OCI-M2 (cell line): ENCODE measurements around the gene CDH22.

Experiments
- DNase-seq: peaks from one replicate; lab custom pipeline; 2025; ENCODE audit not compliant: unreplicated experiment; lab: John Stamatoyannopoulos, UW

CDH22 gene

DNA sequence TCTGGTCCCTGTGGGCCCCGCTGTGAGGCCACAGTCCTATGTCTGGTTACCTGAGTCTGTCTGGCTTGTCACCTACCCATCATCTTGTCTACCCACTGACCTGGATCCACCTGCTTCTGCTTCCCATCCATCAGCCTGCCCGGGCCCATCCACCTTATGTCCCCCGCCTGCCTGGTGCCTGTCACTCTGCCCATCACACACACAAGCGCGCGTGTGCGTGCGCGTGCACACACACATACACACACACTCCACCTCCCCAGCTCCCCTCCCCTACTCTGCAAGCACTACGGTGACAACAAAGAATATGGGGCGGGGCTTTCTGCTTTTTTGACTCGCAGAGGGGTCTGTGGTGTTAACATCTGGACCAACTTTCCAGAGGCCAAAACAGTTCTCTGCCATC lies 8.0 kb downstream of the CDH22 start:
- no peak for DNase-seq

GRCh38 chr20:46299078-46299477 lies 9.2 kb downstream of the CDH22 start:
- DNase-seq, result no peak

- DNase-seq, result no peak
These were observed 9.9 kb downstream of the CDH22 start for GRCh38 chr20:46298374-46298773.

- no peak for DNase-seq
These were observed 11.6 kb downstream of the CDH22 start for GRCh38 chr20:46296526-46297250.

- no peak for DNase-seq
These were observed 15.2 kb downstream of the CDH22 start for GRCh38 chr20:46293084-46293483.

DNA sequence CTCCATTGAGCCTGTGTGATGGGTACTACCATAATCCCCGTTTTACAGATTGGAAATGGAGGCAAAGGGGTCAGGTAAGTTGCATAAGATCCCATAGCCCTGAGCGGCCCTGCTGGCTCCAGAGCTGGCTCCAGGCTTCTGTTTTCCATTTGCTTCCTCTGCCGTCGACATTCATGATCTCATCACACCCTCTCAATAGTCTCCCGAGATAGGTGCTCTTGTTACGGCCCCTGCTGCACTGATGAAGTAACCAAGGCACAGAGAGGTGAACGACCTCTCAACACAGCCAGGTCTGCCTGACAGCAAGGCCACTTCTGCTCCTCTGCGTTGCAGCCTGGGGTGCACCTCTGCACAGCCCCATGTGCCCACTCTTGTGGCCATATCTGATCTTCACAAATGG lies 16.9 kb downstream of the CDH22 start:
- no peak for DNase-seq

- no peak for DNase-seq
These were observed 18.9 kb downstream of the CDH22 start for GRCh38 chr20:46289432-46289831.

DNA sequence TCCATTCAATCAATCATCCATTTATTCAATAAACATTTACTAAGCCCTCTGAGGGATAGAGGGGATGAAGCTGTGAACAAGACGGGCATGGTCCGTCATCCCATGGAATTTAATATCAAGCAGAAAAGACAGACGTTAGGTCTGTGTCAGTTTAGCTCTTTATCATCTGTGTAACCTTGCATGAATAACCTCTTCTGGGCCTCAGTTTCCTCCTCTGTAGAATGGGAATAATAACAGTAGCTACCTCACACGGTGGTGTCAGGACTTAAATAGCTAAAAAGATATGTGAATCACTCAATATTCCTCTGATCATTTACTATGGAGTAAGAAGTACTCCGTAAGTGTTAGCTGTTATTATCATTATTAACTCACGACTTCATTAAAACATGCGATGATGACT lies 21.3 kb downstream of the CDH22 start:
- no peak for DNase-seq

GRCh38 chr20:46286382-46286781 lies 21.9 kb downstream of the CDH22 start:
- no peak for DNase-seq

GRCh38 chr20:46285740-46286139 lies 22.6 kb downstream of the CDH22 start:
- no peak for DNase-seq

GRCh38 chr20:46285072-46285471 lies 23.2 kb downstream of the CDH22 start:
- DNase-seq, result no peak

DNA sequence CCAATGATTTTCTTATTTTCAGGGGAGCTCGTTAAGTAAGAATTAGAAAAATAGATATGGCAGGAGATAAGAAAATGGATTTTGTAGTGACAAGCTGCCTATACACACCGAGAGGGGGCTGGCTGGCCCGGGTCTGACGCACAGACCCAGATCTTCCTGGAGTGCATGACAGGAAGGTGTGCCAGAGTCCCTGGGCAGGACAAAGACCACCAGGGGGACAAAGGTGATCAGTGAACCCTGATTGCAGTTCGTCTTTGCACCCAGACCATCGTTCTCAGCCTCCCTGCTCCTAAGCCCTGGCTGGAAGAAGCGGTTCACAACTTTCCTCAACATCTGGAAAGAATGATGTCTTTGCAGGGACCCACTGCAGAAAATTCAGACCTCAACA lies 24.3 kb downstream of the CDH22 start:
- DNase-seq, result no peak

GRCh38 chr20:46283426-46284039 lies 24.8 kb downstream of the CDH22 start:
- DNase-seq, result no peak

DNA sequence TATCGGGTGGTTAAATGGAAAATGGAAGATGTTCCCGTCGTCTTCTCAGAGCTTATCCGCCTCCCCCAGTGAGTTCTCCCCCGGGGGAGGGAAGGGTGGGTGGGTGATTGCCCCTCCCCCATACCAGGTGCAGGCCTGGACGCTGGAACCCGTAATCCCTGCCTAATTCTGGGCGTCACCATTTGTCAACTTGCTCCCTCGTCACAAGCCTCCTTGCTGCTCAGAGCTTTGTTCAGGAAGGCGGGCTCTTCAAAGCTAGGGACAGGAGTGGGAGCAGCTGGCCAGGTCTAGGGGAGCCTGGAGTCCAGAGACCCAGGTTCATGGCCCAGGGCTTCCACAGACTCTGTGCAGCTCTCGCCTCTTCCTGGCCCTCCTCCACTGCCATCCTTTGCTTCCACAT lies 25.6 kb downstream of the CDH22 start:
- no peak for DNase-seq

GRCh38 chr20:46279103-46279502 lies 29.2 kb downstream of the CDH22 start:
- DNase-seq, result no peak

GRCh38 chr20:46277602-46278001 lies 30.7 kb downstream of the CDH22 start:
- DNase-seq, result no peak

DNA sequence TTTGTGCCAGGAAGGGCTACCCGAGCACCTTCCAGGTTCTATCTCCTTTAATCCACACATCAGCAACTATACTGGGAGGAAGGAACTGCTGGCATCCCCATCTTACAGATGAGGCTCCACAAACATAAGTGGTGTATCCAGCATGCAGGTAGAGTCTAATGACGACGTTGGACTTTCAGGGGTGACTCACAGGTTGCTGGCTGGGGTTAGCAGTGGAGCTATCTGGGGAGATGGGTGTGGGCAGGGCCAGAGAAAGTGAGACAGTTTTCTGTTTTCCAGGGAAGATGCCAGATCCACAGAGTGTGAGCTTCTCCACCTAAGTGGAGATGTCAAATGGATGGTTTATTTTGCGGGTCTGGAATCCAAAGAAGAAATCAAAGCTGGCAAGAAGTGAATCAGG lies 31.8 kb downstream of the CDH22 start:
- no peak for DNase-seq

DNA sequence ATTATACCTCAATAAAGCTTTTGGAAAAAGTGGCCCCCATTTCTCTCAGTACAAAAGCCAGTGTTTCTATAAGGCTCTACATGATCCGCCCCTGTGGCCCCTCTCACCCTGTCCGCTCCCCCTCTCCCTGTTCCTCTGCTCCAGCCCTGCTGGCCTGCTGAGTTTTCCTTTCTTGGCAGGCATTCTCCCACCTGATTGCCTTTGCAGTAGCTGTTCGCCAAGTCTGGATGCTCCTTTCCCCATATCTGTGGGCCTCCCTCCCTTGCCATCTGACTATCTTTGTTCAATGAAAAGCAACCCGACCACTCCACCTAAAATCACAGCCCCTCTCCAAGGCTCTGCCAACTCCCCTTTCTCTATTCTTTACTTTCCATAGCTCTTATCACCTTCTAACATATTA lies 33.2 kb downstream of the CDH22 start:
- no peak for DNase-seq

DNA sequence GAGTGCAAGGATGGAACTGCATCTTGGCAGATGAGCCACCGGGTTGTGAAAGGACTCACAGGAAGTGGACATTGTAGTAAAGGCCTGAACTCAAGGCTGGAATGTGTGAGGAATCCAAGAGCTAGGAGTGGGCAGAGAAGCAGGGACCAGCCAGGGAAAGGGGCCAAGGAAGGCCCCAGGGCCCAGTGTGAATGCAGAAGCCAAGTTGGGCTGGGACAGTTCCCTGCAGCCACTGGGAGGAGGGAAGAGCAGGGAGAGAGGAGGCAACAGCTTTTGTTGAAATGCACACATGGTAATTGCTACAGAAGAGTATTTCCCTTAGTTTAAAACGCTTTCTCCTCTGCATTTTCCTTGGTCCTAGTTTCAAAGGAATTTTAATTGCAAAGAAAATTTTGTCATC lies 34.6 kb downstream of the CDH22 start:
- no peak for DNase-seq

- no peak for DNase-seq
These were observed 35.8 kb downstream of the CDH22 start for GRCh38 chr20:46272389-46273047.

GRCh38 chr20:46270977-46271744 lies 37.1 kb downstream of the CDH22 start:
- no peak for DNase-seq

DNA sequence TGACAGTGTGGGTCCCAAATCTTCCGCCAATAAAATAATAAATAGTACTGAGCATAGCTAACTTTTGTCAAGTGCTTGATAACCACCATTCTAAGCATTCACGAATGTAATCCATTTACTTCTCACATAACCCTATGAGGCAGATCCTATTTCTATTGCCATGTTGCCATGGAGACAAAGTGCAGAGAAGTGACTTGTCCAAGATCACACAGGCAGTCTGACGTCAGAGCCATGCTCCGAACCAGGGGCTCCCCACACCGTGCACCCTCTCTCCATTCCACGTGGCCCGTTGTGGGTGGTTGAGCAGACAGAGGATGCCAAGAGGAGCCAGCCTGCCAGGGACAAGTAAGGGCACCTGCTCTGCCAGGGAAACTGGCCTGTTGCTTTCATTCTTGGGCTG lies 38.9 kb downstream of the CDH22 start:
- DNase-seq, result no peak
